HG03159 (cell line): ENCODE results near the gene SLC4A1.
"Not testable (repeated sequence)": the region's sequence is repeated elsewhere in the genome, so short reads cannot be mapped to it uniquely, and the experiment has no call there.

Experiments
- ATAC-seq: cut with Tn5 transposase; IDR thresholded peaks from one replicate; pipeline ENCODE4 v1.9.1; 2021; ENCODE audit warnings: mild to moderate bottlenecking, moderate library complexity; ENCODE audit not compliant: unreplicated experiment

The SLC4A1 gene

DNA sequence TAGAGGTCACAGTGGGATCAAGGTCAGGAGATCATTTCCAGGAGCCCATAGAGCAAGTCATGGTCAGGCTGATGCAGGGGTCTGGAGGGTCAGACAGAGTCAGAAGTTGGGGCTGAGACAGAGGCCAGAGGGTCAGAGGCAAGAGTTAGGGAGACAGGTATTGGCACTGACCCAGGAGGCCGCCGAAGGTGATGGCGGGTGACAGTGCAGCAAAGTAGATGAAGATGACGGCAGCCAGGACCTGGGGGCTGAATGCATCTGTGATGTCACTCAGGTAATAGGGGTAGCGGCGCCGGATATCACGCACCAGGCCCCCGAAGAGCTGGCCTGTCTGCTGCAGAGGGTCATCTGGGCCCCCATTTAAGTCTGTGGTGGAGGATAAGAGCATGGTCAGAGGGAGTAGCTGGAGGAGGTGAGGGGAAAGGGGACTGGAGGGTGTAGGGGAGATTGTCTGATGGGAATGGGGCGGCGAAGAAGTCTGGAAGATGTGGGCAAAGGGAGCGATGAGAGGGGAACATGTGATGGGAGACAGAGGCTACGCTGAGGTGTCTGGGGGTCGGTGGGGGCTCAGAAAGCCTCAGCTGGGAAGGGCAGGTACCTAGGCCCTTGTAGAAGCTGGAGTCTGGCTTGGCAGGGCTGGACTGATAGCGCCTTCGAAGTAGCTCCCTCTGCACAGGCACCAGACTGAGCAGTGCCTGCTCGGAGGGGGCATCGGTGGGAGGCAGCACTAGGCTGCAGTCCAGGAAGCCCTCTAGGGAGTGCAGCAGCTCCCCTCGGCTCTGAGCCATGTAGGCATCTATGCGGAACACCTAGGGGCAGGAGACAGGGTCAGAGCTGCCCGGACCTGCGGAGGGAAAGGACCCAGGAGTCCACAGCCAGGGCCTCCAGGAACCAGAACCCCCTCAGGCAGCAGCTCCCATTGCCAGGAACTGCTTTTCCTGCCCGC, 9.8 kb downstream of the SLC4A1 start:
- ATAC-seq, result no peak

DNA sequence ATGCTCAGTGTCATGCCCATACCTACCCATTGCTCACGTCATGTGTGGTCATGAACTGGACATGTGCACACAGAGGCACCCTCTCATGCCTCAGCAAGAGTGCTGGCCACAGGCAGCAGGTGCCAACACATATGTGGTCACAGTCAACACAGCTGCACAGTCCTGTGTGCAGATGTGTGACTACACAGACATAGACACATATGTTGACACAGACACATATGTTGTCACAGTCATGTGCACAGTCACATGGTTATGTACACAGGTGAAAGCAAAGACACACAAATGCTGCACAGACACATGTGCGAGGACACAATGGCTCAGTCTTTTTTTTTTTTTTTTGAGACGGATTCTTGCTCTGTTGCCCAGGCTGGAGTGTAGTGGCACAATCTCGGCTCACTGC, 11.3 kb downstream of the SLC4A1 start:
- ATAC-seq, result no peak

DNA sequence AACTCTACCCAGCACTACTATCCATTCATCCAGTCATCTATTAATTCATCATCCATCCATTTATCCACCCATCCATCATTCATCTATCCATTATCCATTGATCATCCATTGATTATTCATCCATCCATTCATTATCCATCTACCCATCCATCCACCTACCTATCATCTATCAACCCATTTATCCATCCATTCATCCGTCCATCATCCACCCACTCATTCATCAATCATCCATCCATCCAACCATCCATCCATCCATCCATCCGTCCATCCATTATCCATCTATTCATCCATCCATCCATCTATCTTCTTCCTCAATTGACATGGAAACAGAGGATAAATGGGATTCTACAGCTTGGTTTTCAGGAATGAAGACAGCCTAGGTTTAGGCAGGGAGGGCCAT, 12.0 kb downstream of the SLC4A1 start:
- no peak for ATAC-seq

DNA sequence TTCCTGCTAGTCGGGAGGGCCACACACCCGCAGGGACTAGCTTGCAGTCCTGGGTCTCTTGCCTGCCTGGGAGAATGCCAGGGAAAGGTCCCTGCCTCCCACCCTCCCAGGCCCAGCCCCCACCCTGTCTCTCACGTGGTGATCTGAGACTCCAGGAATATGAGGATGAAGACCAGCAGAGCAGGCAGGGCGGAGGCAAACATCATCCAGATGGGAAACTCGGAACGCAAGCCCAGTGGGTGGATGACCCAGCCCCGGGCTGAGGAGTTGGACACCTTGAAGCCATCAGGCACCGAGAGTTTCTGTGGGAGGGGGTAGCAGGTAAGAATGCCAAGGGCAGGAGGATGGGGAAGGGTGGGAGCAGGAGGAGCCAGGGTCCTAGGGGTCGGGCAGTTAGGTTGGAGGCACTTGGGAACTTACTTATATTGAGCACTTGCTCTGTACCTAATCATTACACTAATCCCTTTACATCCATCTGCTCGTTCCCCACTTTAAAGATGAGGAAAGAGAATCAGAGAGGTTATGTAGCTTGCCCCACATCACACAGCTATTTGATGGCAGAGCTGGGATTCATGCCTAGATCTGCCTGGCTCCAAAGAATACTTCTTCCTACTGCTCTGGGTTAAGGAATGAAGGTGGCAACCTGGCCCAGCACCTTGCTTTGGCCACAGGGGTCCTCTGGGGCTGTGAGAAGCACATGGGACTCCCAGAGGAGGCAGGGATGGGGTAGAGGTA, 13.4 kb downstream of the SLC4A1 start:
- no peak for ATAC-seq

DNA sequence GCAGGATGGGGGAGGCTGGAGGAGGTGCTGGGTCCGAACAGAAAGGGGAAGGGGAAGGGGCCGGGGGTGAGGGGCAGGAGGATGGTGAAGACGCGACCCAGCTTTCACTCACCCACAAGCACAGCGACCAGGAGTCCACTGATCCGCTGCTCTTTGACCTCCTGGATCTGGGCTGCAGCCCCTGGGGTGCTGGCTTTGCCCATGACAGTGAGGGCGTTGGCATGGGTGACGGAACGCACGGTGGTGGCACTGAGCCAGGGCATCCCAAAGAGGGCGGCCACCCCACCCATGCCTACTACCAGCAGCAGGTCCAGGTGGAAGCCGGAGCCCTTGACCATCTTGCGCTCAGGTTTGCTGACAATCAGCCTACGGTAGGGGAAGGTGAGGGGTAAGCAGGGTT, 14.9 kb downstream of the SLC4A1 start:
- ATAC-seq, result no peak

DNA sequence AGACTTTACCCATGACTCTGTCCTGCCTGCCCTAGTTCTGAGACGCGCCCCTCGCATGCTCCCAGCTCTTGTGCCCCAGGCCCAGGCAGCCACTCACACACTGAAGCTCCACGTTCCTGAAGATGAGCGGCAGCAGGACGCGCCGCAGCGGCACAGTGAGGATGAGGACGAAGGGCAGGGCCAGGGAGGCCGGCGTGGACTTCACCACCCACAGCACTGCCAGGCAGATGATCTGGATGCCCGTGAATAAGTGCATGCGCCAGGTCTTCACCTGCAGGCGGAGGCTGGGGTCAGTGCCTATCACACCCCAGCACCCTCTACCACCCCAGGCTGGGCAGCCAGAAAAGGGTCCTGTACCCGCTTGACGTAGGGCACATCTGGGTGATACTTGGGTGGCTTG, 16.9 kb downstream of the SLC4A1 start:
- ATAC-seq, result no peak

DNA sequence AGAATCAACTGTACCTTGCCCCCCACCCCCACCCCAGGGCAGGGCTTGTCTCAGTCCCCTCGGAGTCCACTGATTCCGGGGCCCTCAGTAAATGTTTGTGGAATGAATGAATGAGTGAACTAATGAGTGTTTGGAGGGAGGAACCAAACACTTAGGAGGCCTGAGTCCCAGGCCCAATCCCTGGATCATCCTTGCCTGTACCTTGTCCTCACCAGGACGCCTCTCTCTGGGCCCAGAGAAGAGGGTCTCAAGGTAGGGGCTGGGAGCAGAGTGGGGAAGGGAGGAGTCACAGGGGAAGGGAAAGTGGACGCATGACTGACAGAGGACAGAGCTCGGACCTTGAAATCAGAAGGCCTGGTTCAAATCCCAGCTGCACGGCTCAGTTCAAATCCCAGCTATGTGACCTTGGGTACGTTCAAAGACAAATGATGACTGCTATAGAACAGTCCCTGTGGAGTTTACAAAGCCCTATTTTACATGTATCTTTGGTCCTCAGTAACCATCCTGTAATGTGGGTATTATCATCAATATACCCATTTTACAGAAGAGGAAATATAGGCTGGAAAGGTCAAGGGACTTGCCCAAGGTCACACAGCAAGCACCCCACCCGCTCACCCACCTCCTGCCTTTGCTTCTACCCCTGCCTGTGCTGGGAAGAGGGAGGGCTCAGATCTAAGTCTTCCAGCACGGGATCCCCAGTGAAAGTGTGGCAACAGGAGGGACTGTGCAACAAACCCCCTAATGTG, 18.3 kb downstream of the SLC4A1 start:
- ATAC-seq, result no peak

DNA sequence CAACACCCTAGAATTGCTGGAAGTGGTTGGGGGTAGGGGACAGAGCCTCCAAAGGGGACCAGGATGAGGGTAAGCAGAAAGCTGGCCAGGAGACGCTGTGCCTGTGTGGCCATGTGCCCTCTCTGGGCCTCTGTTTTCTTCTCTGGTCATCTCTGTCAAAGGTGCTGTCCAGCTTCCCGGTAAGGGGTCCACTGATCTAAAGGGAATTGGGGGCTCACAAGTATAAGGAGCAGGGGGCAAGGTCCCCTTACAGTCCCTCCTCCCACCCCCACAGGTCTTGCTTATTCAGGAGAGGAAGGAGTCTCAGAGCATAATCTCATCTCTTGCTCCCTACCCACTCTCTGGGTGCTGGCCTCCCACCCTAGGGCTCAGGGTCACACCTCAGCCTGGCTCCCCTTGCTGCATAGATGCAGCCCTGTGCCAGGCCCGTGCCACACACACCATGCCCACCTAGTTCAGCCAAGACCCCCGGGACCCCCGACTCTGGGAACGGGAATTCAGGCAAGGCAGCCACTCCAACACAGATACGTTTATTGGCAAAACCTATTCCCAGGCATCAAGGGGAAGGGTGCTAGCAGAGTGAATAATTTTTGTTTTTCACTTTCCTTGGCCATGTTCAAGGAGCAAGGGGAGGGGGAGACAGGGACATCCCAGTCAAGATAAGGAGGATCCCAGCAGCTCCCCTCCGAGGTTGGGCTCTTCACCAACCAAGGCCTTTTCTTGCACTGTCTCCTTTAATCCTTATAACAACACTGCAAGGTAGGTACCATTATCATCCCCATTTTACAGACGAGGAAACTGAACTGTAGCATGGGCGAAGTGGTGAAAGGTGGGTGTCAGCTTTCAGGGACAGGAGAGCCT, 19.8 kb downstream of the SLC4A1 start:
- ATAC-seq, result no peak

DNA sequence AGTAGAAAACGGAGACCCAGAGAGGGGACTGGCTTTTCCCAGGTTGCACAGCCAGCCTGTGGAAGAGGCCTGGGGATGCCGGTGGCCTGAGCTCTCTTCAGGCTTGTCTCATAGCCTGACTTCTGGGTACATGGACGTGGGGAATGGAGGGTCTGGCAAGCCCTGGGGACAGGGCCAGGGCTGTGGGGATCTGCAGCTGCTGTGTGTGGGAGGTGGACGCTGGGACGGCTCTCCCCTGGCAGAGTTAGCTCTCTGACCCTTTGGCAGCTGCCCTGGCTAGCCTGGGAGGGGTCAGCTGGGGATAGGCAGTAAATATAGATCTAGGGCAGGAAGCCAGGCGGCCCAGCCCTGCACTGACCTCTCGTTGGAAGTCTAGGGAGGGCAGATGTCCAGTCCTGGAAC, 20.5 kb downstream of the SLC4A1 start:
- no peak for ATAC-seq

DNA sequence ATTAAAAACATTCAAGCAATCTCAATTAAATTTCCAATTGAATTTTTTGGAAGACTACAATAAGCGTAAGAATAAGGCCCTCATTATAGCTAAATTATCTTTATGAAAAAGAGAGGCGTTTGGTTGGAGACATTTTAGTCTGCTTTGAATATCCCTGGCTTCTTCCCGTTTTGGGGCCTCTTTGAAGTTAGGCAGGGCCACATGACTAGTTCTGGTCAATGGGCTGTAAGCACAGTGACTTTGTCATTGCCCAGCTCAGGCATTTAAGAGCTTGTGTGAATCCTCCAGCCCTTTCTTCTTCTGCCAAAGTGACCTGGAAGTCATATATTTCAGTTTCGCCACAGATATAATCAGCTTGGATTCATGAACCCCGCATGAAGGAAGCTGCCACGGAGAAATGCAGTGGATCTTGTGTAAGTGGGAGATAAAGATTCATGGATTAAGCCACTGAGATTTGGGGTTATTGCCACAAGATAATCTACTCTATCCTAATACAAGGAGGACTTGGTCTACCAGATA, 26.8 kb downstream of the SLC4A1 start:
- ATAC-seq, result no peak

DNA sequence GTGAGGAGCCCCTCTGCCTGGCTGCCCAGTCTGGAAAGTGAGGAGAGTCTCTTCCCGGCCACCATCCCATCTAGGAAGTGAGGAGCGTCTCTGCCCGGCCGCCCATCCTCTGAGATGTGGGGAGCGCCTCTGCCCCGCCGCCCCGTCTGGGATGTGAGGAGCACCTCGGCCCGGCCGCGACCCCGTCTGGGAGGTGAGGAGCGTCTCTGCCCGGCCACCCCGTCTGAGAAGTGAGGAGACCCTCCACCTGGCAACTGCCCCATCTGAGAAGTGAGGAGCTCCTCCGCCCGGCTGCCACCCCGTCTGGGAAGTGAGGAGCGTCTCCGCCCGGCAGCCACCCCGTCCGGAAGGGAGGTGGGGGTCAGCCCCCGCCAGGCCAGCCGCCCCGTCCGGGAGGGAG, 30.0 kb downstream of the SLC4A1 start:
- ATAC-seq, result not testable (repeated sequence)

DNA sequence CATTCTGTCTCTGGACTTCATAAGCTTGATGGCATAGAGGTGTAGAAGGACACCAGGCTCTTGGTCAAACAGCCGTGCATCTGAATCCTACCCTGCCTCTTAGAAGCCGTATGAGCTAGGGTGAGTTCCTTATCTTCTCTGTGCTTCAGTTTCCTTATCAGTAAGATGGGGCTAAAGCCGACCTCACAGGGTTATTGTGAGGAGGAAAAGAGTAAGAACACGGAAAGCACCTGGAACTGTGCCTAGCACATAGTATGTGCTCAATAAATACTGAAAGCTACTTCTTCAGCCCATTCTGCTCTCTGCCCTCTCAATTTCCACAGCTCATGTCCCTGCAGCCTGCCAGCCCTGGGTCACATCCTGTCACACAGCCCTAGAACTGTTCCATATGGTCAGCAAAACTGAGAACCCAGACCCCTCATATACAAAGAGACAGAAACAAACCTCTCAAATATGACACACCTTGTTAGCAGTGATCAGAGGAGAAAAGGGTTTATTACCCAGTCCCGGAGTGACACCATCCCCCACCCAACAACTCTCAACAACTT, 31.4 kb downstream of the SLC4A1 start:
- no peak for ATAC-seq

DNA sequence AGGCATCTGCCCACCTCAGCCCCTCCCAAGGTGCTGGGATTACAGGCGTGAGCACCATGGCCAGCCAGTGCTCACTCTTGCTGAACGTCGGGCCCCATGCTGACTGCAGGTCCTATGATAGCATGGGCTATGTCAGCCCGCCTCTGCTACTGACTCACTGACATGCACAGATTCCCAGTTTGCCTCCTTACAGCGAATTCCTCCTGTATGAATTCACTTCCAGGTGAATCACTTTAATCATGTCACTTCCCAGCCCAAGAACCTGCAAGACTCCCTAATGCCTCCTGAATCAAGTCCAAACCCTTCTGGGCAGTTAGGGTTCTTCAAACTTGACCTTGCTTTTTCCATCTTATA, 32.4 kb downstream of the SLC4A1 start:
- ATAC-seq, result no peak

DNA sequence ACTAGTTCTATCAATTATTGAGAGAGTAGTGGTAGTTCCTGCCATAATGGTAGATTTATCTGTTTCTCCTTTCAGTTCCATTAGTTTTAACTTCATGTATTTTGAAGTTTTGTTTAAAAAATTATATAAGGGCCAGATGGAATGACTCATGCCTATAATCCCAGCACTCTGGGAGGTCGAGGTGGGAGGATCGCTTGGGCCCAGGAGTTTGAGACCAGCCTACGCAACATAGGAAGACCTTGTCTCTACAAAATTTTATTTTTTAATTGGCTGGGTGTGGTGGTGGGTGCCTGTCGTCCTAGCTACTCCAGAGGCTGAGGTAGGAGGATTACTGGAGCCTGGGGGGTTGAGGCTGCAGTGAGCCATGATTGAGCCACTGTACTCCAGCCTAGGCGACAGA, 34.4 kb downstream of the SLC4A1 start:
- ATAC-seq, result no peak

DNA sequence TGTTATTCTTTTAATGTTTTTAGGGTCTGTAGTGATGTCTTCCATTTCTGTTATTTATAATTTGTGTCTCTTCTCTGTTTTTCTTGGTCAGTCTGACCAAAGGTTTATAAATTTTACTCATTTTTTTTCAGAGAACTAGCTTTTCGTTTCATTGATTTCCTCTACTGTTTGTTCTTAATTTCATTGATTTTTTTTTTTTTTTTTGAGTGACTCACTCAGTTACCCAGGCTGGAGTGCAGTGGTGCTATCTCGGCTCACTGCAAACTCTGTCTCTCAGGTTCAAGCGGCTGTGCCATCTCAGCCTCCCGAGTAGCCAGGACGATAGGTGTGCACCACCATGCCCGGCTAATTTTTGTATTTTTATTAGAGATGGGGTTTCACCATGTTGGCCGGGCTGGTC, 35.9 kb downstream of the SLC4A1 start:
- ATAC-seq, result no peak

DNA sequence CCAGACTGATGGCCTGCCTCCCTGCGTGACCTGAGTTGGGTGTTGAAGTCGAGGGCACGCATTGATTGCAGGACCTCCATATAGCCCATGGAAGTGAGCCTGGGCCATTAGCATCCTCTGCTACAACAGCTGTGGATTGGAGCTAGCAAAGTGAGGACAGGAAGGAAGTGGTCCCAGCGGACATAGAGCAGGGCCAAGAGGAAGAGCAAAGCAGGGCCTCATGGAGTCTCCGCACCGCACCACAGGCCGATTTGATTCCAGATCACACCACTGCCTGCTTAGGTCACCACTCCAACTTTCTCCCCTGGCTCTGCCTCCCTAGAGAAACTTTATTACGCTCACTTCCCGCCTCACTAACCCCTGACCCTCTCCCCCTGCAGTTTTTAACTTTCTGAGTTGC, 37.8 kb downstream of the SLC4A1 start:
- ATAC-seq, result no peak

DNA sequence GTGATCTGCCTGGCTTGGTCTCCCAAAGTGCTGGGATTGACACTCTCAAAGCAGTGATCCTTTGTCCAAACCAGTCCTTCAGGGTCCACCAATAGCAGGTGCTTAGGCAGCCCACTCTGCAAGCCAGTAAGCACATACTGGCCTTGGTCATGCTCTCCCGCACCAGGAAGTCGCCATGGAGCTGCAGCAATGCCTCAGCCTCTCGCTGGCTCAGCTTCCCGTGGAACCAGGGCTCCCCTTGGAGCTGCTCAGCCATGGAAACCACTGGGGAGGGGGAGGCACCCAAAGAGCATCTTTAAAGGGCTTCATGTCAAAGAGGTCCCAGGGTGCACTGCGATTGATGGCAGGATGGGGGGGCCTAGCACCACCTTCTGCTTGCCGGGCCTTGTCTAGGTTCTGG, 38.8 kb downstream of the SLC4A1 start:
- no peak for ATAC-seq

DNA sequence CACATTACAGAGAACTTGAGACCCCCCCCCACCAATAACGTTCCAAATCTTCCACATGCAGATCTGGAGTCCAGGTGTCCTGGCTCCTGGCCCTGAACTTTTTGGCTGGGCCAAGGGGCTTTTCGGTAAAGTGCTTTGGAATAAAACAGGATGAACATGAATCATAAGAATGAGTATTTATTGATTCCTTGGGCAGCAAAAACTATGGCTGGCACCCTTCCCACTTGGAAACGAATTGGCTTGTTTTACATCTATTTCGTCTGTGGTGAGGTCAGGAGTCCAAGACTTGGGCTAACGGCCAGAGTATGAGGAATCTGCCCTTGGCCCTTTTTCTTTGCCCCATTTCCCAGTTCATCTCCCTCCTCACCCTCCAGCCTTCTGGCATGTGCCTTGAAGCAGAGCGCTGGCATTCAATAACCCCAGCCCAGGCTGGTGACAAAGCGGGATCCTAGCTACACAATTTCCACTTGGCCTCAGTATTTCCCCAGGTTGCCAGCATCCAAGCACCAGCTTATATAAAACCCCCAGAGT, 44.3 kb downstream of the SLC4A1 start:
- ATAC-seq, result no peak

DNA sequence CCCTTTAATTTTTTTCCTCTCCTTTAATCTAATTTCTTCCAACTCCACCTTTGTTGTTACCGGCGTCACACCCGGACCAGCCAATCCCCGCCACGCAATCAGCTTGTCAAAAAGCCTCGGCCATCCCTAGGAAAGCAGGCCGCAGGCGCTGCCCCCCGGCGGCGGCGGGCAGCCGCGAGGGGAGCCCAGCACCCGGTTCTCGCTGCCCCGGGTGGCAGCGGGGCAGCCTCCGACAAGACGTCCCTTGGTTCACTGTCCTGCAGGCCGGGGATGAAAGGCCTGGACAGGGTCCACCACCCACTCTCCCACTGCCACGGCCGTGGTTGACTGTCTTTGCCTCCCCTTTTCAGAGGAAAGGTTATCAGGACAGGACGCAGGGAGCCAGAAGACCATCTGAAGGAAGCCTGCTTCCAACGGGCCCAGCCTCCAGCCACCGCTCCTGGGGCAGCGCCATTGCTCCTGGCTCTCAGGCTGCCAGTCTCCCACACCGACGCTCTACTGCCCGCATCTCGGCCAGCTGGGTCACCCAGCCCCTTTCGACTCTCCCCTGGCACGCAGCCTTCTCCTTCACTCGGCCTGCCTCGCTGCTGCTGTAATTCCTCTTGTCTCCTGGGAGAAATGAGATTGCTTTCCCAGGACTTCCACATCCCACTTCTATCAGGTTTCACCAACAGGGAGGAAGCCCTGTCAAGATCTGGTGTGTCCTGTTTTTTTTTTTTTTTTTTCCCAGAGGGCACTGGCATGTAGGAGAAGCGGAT, 45.6 kb downstream of the SLC4A1 start:
- no peak for ATAC-seq

DNA sequence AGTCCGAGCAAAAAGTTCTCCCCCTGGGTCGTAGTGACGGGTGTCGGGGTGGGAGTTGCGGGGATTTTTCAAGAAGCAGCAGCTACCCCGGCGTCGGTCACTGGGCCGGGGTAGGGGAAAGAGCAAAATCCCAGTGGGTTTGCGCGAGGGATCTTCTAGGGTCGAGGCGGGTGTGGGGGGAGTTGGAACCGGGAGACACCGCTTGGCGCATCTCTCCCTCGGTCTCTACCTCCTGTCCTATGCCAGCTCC, 46.1 kb downstream of the SLC4A1 start:
- ATAC-seq, result no peak
